PC-3 (cell line): Measurements from ENCODE around the gene GCAT. TPM values are rescaled to one million over a fixed set of nuclear protein-coding genes. Genes with fewer than 3 reads are reported as not detected.

ENCODE experiments used
- ATAC-seq: fragments of 200-7000 bp; cut with Tn5 transposase; 2 replicates; pipeline ENCODE4 v1.9.1; 2020; ENCODE audit warnings: mild to moderate bottlenecking, moderate library complexity
- BruUV-seq: library from RNA; stranded (reverse); fragments of 400-500 nt; replicated peaks from 2 replicates; lab custom pipeline; 2021; lab: Mats Ljungman, UMichigan
- CTCF ChIA-PET: fragments of 300-600 bp; sonication (Branson Sonifier 250); formaldehyde crosslinking; loops from one replicate; lab custom pipeline; 2022; ENCODE audit warnings: antibody characterized with exemption; lab: Charles Lee
- POLR2A ChIA-PET: fragments of 300-600 bp; sonication (Branson Sonifier 250); formaldehyde crosslinking; loops from one replicate; lab custom pipeline; 2022; ENCODE audit warnings: antibody characterized with exemption; ENCODE audit not compliant: unreplicated experiment; lab: Charles Lee
- DNase-seq: peaks from one replicate; pipeline ENCODE4 v3.0.0-alpha.2; 2015
- H2AFZ ChIP-seq: fragments of 300-600 bp; sonication (generic); 2 replicates; pipeline ENCODE4 v1.6.0; 2016; ENCODE audit warnings: antibody characterized with exemption, low read length
- H3F3A ChIP-seq: fragments of 300-600 bp; sonication (generic); one replicate; pipeline ENCODE4 v1.6.0; 2017; ENCODE audit warnings: antibody characterized with exemption, low read length, control low read depth, mild to moderate bottlenecking; ENCODE audit not compliant: unreplicated experiment
- H3K27ac ChIP-seq: fragments of 300-600 bp; sonication (generic); 2 replicates; pipeline ENCODE4 v1.5.1; 2016; ENCODE audit warnings: mild to moderate bottlenecking, low read length
- H3K27me3 ChIP-seq: fragments of 300-600 bp; sonication (generic); 2 replicates; pipeline ENCODE4 v1.6.1; 2016; ENCODE audit warnings: low read length, mixed read lengths
- H3K36me3 ChIP-seq: fragments of 300-600 bp; sonication (generic); 2 replicates; pipeline ENCODE4 v1.6.1; 2016; ENCODE audit warnings: low read depth, mixed run types, low read length, mixed read lengths
- H3K4me1 ChIP-seq: fragments of 300-600 bp; sonication (generic); 2 replicates; pipeline ENCODE4 v1.5.1; 2016; ENCODE audit warnings: low read length; ENCODE audit not compliant: insufficient read depth
- H3K4me2 ChIP-seq: fragments of 300-600 bp; sonication (generic); 2 replicates; pipeline ENCODE4 v1.6.0; 2016; ENCODE audit warnings: low read length
- H3K4me3 ChIP-seq: fragments of 300-600 bp; sonication (generic); 2 replicates; pipeline ENCODE4 v1.5.1; 2016; ENCODE audit warnings: mild to moderate bottlenecking, low read length, mixed read lengths
- H3K79me2 ChIP-seq: fragments of 300-600 bp; sonication (generic); 2 replicates; pipeline ENCODE4 v1.6.1; 2017; ENCODE audit warnings: low read length, mixed read lengths
- H3K9ac ChIP-seq: fragments of 300-600 bp; sonication (generic); 2 replicates; pipeline ENCODE4 v1.6.0; 2016; ENCODE audit warnings: mild to moderate bottlenecking, low read length
- H3K9me2 ChIP-seq: fragments of 300-600 bp; sonication (generic); replicated peaks from 2 replicates; pipeline ENCODE4 v1.6.1; 2016; ENCODE audit warnings: mixed run types, low read length, mixed read lengths
- H3K9me3 ChIP-seq: fragments of 300-600 bp; sonication (generic); 2 replicates; pipeline ENCODE4 v1.6.1; 2016; ENCODE audit warnings: low read length, mixed read lengths
- H4K20me1 ChIP-seq: fragments of 300-600 bp; sonication (generic); 2 replicates; pipeline ENCODE4 v1.6.1; 2016; ENCODE audit warnings: low read length, mixed read lengths
- EZH2 ChIP-seq: fragments of 300-600 bp; sonication (generic); IDR thresholded peaks from one replicate; pipeline ENCODE4 v1.6.1; 2017; ENCODE audit warnings: antibody characterized with exemption, mild to moderate bottlenecking, low read length; ENCODE audit not compliant: unreplicated experiment
- EZH2phosphoT487 ChIP-seq: fragments of 300-600 bp; sonication (generic); IDR thresholded peaks from 2 replicates; pipeline ENCODE4 v1.6.1; 2018; ENCODE audit warnings: mild to moderate bottlenecking, antibody characterized with exemption, low read length, borderline replicate concordance
- intact Hi-C: fragments of 100-400 bp; cut with micrococcal nuclease; formaldehyde crosslinking; loops from 2 replicates; pipeline ENCODE4 v1.9.0; 2023
- total RNA-seq: library from RNA; depleted of rRNA; stranded (reverse); fragments of >200 nt; gene quantifications from 2 replicates; pipeline ENCODE4 v1.2.3, GENCODE V29; 2014
- TF ChIP-seq, protein P1 (sequence below): fragments of 300-600 bp; sonication (generic); conservative IDR thresholded peaks from 2 replicates; pipeline ENCODE4 v1.5.1; 2017; ENCODE audit warnings: antibody characterized with exemption, low read depth, mild to moderate bottlenecking, low read length

The GCAT gene
- total RNA-seq, 1 experiment from 2014 or later = 26.0 TPM

DNA sequence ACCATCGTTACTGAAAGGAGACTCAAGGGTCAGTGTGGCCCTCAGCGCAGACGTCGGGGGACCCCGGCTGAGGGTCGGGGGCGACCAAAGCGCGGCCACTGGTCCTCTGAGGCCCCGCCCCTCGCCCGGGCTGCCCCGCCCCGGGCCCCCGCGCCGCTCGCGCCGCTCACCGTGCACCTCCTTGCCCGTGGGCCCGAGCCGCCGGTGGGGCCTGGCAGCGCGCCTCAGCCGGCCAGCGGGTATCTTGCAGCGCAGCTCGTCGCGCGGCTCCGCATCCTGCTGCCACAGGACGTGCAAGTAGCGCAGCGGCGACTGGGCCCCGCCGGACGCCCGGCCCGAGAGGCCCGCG lies 36.0 kb downstream of the GCAT start:
- H3K9me2 ChIP-seq = no peaks in the 10 kb centered on the region
- H3K4me1 ChIP-seq = peaks cover 4% of the 10 kb centered on the region; the same call in 1 of the 2 replicates
- TF ChIP-seq, protein P1, sequence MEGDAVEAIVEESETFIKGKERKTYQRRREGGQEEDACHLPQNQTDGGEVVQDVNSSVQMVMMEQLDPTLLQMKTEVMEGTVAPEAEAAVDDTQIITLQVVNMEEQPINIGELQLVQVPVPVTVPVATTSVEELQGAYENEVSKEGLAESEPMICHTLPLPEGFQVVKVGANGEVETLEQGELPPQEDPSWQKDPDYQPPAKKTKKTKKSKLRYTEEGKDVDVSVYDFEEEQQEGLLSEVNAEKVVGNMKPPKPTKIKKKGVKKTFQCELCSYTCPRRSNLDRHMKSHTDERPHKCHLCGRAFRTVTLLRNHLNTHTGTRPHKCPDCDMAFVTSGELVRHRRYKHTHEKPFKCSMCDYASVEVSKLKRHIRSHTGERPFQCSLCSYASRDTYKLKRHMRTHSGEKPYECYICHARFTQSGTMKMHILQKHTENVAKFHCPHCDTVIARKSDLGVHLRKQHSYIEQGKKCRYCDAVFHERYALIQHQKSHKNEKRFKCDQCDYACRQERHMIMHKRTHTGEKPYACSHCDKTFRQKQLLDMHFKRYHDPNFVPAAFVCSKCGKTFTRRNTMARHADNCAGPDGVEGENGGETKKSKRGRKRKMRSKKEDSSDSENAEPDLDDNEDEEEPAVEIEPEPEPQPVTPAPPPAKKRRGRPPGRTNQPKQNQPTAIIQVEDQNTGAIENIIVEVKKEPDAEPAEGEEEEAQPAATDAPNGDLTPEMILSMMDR = no peak
- TF ChIP-seq EZH2 (no peak), EZH2phosphoT487 (no peak)
- no peaks in the 10 kb centered on the region for H3K9me3 ChIP-seq
- peak overlapping the region; percentile 84 for H2AFZ ChIP-seq
- H3K27ac ChIP-seq = peak overlapping the region; percentile 46
- peaks cover 38% of the 10 kb centered on the region for H3K79me2 ChIP-seq
- H3K9ac ChIP-seq = peak overlapping the region; percentile 72
- DNase-seq = peak; percentile 25
- no peaks in the 10 kb centered on the region for H3K27me3 ChIP-seq
- ATAC-seq = peak; percentile 48
- no peaks in the 10 kb centered on the region for H3F3A ChIP-seq
- no peaks in the 10 kb centered on the region for H3K36me3 ChIP-seq
- peak overlapping the region; percentile 90 for H3K4me2 ChIP-seq
- ChIA-PET CTCF (interaction anchor here (0.5 kb wide), 1 partner anchor 79 kb away, joined by 3 read pairs; no protein-coding TSS in a partner anchor), POLR2A (interaction anchor here (0.6 to 0.7 kb wide), 3 partner anchors 34 to 168 kb away, joined by 3 to 5 read pairs (median 4); partner anchors contain the start of gene POLR2F)
- H3K4me3 ChIP-seq = peak overlapping the region; percentile 88
- intact Hi-C loops = no loop called here
- no peaks in the 10 kb centered on the region for H4K20me1 ChIP-seq
- BruUV-seq = no TSS peak

DNA sequence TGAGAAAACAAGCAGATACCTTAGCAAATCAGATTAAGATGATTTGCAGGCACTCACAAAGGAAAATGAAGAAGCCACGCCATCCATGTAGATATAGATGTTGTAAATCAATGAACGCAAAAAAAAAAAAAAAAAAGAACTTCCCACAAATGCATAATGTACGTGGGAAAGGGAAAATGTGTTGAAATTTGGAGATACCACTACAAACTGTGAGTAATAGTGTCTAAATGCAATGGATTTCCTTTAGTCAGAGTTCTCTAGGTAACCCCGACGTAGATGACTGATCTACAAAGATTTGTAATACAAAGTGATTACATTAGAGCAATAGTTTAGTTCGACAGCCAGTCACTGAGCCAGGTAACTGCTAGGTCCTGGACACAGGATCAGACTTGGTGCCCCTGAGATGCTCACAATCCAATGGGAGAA lies 37.2 kb downstream of the GCAT start:
- H3K4me3 ChIP-seq = peak overlapping the region; percentile 88
- DNase-seq (no peak), ATAC-seq (no peak)
- H3K9ac ChIP-seq = no peak overlapping the region
- peaks cover 4% of the 10 kb centered on the region; the same call in 1 of the 2 replicates for H4K20me1 ChIP-seq
- no peak for TF ChIP-seq EZH2
- TF ChIP-seq, protein P1 = no peak
- TF ChIP-seq EZH2phosphoT487 = no peak
- H3K4me2 ChIP-seq = peak overlapping the region; percentile 57; the same call in 1 of the 2 replicates
- no peaks in the 10 kb centered on the region for H3F3A ChIP-seq
- peaks cover 47% of the 10 kb centered on the region for H3K79me2 ChIP-seq
- H2AFZ ChIP-seq = peak overlapping the region; percentile 76
- H3K27ac ChIP-seq = no peak overlapping the region
- ChIA-PET POLR2A (interaction anchor here (0.7 kb wide), 1 partner anchor 278 kb away, joined by 9 read pairs; no protein-coding TSS in a partner anchor), CTCF (interaction anchor here (0.7 to 0.9 kb wide), 2 partner anchors 18 to 67 kb away, joined by 3 to 5 read pairs; no protein-coding TSS in a partner anchor)
- no peaks in the 10 kb centered on the region for H3K27me3 ChIP-seq
- H3K9me2 ChIP-seq = no peaks in the 10 kb centered on the region
- intact Hi-C loops = no loop called here
- H3K9me3 ChIP-seq = no peaks in the 10 kb centered on the region
- peaks cover 4% of the 10 kb centered on the region; the same call in 1 of the 2 replicates for H3K4me1 ChIP-seq
- no peaks in the 10 kb centered on the region for H3K36me3 ChIP-seq
- TSS peak; percentile 6 for BruUV-seq

DNA sequence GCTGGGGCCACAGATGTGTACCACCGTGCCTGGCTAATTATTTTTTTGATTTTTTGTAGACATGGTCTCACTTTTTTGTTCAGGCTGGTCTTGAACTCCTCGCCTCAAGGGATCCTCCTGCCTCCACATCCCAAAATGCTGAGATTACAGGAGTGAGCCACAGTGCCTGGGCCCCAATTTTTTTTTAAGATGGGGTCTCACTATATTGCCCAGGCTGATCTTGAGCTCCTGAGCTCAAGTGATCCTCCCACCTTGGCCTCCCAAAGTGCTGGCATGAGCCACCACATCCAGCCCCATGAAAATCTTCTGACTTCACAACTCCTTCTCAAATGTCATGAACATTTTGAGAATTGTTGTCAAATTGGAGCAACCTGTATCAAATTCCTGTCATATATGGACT lies 38.7 kb downstream of the GCAT start:
- CTCF ChIA-PET = interaction anchor here (0.6 kb wide), 1 partner anchor 29 kb away, joined by 3 read pairs; no protein-coding TSS in a partner anchor
- intact Hi-C loops = no loop called here
- peaks cover 14% of the 10 kb centered on the region; the same call in 1 of the 2 replicates for H3K4me1 ChIP-seq
- no peak overlapping the region for H3K27ac ChIP-seq
- no TSS peak for BruUV-seq
- peaks cover 5% of the 10 kb centered on the region; the same call in 1 of the 2 replicates for H4K20me1 ChIP-seq
- H2AFZ ChIP-seq = no peak overlapping the region
- H3K9ac ChIP-seq = no peak overlapping the region
- no peak overlapping the region for H3K4me3 ChIP-seq
- H3F3A ChIP-seq = no peaks in the 10 kb centered on the region
- no peak for DNase-seq
- H3K4me2 ChIP-seq = no peak overlapping the region
- ATAC-seq = no peak
- no peaks in the 10 kb centered on the region for H3K27me3 ChIP-seq
- POLR2A ChIA-PET = interaction anchor here (0.6 kb wide), 1 partner anchor 33 kb away, joined by 4 read pairs; no protein-coding TSS in a partner anchor
- H3K9me3 ChIP-seq = no peaks in the 10 kb centered on the region
- no peaks in the 10 kb centered on the region for H3K9me2 ChIP-seq
- peaks cover 55% of the 10 kb centered on the region for H3K79me2 ChIP-seq
- TF ChIP-seq EZH2 (no peak), EZH2phosphoT487 (no peak)
- TF ChIP-seq, protein P1 = no peak
- peaks cover 7% of the 10 kb centered on the region for H3K36me3 ChIP-seq
